ENCODE data around the gene ZNF407.

The ZNF407 gene

GRCh38 chr18:75041586-75041985 lies 443.9 kb downstream of the ZNF407 start:
- TF ChIP-seq CTCF (IDR thresholded peaks at IDR 0.05; ENCODE audit: low read depth, low read length) = peak; percentile 34
- DNase-seq (ENCODE audit: low read depth in 2 of 2) = peak; percentile 43 to 53
- H3K4me3 ChIP-seq (replicated peaks in 1 of 2; ENCODE audit: low read depth in 2 of 2, low read length in 2 of 2) = no peak overlapping the region

GRCh38 chr18:75043478-75043877 lies 445.8 kb downstream of the ZNF407 start:
- TF ChIP-seq CTCF (IDR thresholded peaks at IDR 0.05; ENCODE audit: low read depth, low read length) = no peak

GRCh38 chr18:75044296-75044695 lies 446.6 kb downstream of the ZNF407 start:
- no peak for TF ChIP-seq CTCF (IDR thresholded peaks at IDR 0.05; ENCODE audit: low read depth, low read length)
- no peak for DNase-seq (ENCODE audit: low read depth in 2 of 2)
- no peak overlapping the region for H3K4me3 ChIP-seq (replicated peaks in 1 of 2; ENCODE audit: low read depth in 2 of 2, low read length in 2 of 2)

More at GRCh38 chr18:75043478-75043877, 445.8 kb downstream of the ZNF407 start:
- DNase-seq (ENCODE audit: low read depth in 2 of 2) = no peak
- no peak overlapping the region for H3K4me3 ChIP-seq (replicated peaks in 1 of 2; ENCODE audit: low read depth in 2 of 2, low read length in 2 of 2)

- DNase-seq (ENCODE audit: low read depth in 2 of 2) = no peak
- no peak for TF ChIP-seq CTCF (IDR thresholded peaks at IDR 0.05; ENCODE audit: low read depth, low read length)
- H3K4me3 ChIP-seq (replicated peaks in 1 of 2; ENCODE audit: low read depth in 2 of 2, low read length in 2 of 2) = no peak overlapping the region
These were observed 447.1 kb downstream of the ZNF407 start for GRCh38 chr18:75044791-75045190.

GRCh38 chr18:75045272-75045671 lies 447.6 kb downstream of the ZNF407 start:
- no peak for TF ChIP-seq CTCF (IDR thresholded peaks at IDR 0.05; ENCODE audit: low read depth, low read length)
- H3K4me3 ChIP-seq (replicated peaks in 1 of 2; ENCODE audit: low read depth in 2 of 2, low read length in 2 of 2) = no peak overlapping the region
- no peak for DNase-seq (ENCODE audit: low read depth in 2 of 2)

GRCh38 chr18:75047240-75047961 lies 449.7 kb downstream of the ZNF407 start:
- no peak for DNase-seq (ENCODE audit: low read depth in 2 of 2)
- no peak for TF ChIP-seq CTCF (IDR thresholded peaks at IDR 0.05; ENCODE audit: low read depth, low read length)
- no peak overlapping the region for H3K4me3 ChIP-seq (replicated peaks in 1 of 2; ENCODE audit: low read depth in 2 of 2, low read length in 2 of 2)
